Measurements from ENCODE around the gene CCDC82.
"Not testable (repeated sequence)": the region's sequence is repeated elsewhere in the genome, so short reads cannot be mapped to it uniquely, and the experiment has no call there.

Gene CCDC82

GRCh38 chr11:96389720-96390487 lies at the start of gene CCDC82, which contains the start of gene JRKL:
Gene CCDC82 (minus strand): TSS chr11:96389912. CDS start chr11:96384747, 5,165 bp downstream.
Gene JRKL (plus strand): TSS chr11:96390013. CDS start chr11:96390650, 637 bp downstream.
- peak; percentile 93 to 96 (median 95) for DNase-seq (ENCODE audit: low read depth in 2 of 3, low spot score in 2 of 3)

- DNase-seq (ENCODE audit: low read depth in 2 of 3, low spot score in 2 of 3), result not testable (repeated sequence)
These were observed 42.9 kb upstream of the CCDC82 start for GRCh38 chr11:96432654-96433053.

GRCh38 chr11:96430668-96431067 lies 41.0 kb upstream of the CCDC82 start:
- DNase-seq (ENCODE audit: low read depth in 2 of 3, low spot score in 2 of 3), result no peak

GRCh38 chr11:96424693-96425092 lies 35.0 kb upstream of the CCDC82 start:
- DNase-seq (ENCODE audit: low read depth in 2 of 3, low spot score in 2 of 3), result no peak

GRCh38 chr11:96413408-96413807 lies 23.7 kb upstream of the CCDC82 start:
- DNase-seq (ENCODE audit: low read depth in 2 of 3, low spot score in 2 of 3), result no peak

GRCh38 chr11:96412761-96413381 lies 23.2 kb upstream of the CCDC82 start:
- no peak for DNase-seq (ENCODE audit: low read depth in 2 of 3, low spot score in 2 of 3)

- DNase-seq (ENCODE audit: low read depth in 2 of 3, low spot score in 2 of 3), result not testable (repeated sequence)
These were observed 21.7 kb upstream of the CCDC82 start for GRCh38 chr11:96411412-96411811.

- no peak for DNase-seq (ENCODE audit: low read depth in 2 of 3, low spot score in 2 of 3)
These were observed 11.0 kb upstream of the CCDC82 start for GRCh38 chr11:96400697-96401096.

- no peak for DNase-seq (ENCODE audit: low read depth in 2 of 3, low spot score in 2 of 3)
These were observed 8.2 kb upstream of the CCDC82 start for GRCh38 chr11:96397863-96398262.

- DNase-seq (ENCODE audit: low read depth in 2 of 3, low spot score in 2 of 3), result no peak
These were observed 6.9 kb upstream of the CCDC82 start for GRCh38 chr11:96396637-96397036.

- DNase-seq (ENCODE audit: low read depth in 2 of 3, low spot score in 2 of 3), result no peak
These were observed 5.1 kb upstream of the CCDC82 start for GRCh38 chr11:96394773-96395172.

GRCh38 chr11:96393753-96394348 lies 4.1 kb upstream of the CCDC82 start:
- no peak for DNase-seq (ENCODE audit: low read depth in 2 of 3, low spot score in 2 of 3)

GRCh38 chr11:96391698-96392307 lies 2.1 kb upstream of the CCDC82 start:
- no peak for DNase-seq (ENCODE audit: low read depth in 2 of 3, low spot score in 2 of 3)

- no peak for DNase-seq (ENCODE audit: low read depth in 2 of 3, low spot score in 2 of 3)
These were observed 728 bp upstream of the CCDC82 start for GRCh38 chr11:96390488-96390792.

GRCh38 chr11:96388891-96389719 lies 607 bp downstream of the CCDC82 start:
- no peak for DNase-seq (ENCODE audit: low read depth in 2 of 3, low spot score in 2 of 3)

GRCh38 chr11:96385187-96385586 lies 4.5 kb downstream of the CCDC82 start:
- DNase-seq (ENCODE audit: low read depth in 2 of 3, low spot score in 2 of 3), result no peak

- DNase-seq (ENCODE audit: low read depth in 2 of 3, low spot score in 2 of 3), result no peak
These were observed 5.6 kb downstream of the CCDC82 start for GRCh38 chr11:96384156-96384555.

GRCh38 chr11:96376796-96377195 lies 12.9 kb downstream of the CCDC82 start:
- DNase-seq (ENCODE audit: low read depth in 2 of 3, low spot score in 2 of 3), result no peak

GRCh38 chr11:96373826-96374225 lies 15.9 kb downstream of the CCDC82 start:
- no peak for DNase-seq (ENCODE audit: low read depth in 2 of 3, low spot score in 2 of 3)

GRCh38 chr11:96367342-96367741 lies 22.4 kb downstream of the CCDC82 start:
- no peak for DNase-seq (ENCODE audit: low read depth in 2 of 3, low spot score in 2 of 3)

GRCh38 chr11:96366024-96366423 lies 23.7 kb downstream of the CCDC82 start:
- no peak for DNase-seq (ENCODE audit: low read depth in 2 of 3, low spot score in 2 of 3)

All from activated CD8-positive, alpha-beta memory T cell treated with anti-CD3 and anti-CD28 coated beads for 48 hours (primary cell).